ENCODE results near the gene ZBTB9. TPM values are rescaled to one million over a fixed set of nuclear protein-coding genes. Genes with fewer than 3 reads are reported as not detected.

Gene ZBTB9, protein sequence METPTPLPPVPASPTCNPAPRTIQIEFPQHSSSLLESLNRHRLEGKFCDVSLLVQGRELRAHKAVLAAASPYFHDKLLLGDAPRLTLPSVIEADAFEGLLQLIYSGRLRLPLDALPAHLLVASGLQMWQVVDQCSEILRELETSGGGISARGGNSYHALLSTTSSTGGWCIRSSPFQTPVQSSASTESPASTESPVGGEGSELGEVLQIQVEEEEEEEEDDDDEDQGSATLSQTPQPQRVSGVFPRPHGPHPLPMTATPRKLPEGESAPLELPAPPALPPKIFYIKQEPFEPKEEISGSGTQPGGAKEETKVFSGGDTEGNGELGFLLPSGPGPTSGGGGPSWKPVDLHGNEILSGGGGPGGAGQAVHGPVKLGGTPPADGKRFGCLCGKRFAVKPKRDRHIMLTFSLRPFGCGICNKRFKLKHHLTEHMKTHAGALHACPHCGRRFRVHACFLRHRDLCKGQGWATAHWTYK
- total RNA-seq: 3.5 TPM

DNA sequence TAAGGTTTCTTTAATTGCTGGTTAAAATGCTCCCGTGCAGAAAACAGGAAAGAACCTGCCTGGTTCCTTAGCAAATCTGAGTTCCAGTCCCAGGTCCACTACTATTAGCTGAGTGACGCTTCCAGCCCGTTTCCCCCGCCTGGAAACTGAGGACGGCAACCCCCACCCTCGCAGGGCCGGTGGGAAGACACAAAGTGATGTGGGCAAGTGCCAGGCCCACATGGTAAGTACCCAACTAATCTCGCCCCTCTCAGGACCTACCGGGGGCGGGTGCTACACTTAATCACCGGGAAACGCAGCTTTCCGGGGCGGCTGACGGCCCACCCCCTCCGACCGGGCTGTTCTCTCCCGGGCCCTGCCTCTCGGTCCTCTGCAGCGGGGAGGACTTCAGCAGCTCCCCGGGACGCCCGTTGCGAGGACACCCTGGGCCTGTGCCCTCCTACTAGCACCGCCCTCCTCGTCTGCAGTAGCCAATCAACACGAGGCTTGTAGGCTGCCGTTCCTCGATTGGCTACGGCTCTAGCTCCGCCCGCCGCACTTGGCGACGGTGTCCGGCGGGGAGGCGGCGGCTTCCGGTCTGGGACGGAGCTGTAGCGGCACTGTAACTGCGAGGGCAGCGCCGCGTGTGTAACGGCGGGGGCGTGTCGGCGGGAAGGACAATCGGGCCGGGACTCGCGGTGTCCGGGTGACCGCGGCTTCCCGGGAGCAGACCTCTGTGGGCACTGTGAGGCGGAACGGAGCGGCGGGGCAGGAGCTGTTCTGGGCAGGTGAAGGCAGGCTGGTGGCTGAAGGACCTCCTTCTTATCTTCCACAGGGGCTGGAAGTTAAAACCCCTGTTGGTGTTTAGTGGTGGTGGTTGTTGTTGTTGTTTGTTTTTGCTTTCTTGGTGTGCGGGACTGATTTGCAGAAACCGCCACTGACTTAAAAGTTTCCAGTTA, at the start of gene ZBTB9:
Gene ZBTB9 (plus strand): TSS at position 568 of the 938 bp plus-strand sequence. CDS start 525 bp downstream, outside the sequence.
- no peaks in the 10 kb centered on the region for H3K27me3 ChIP-seq (ENCODE audit: insufficient read depth, low read length)
- H3K4me1 ChIP-seq (ENCODE audit: insufficient read depth, low read length): peaks cover 47% of the 10 kb centered on the region
- no peaks in the 10 kb centered on the region for H3K9me3 ChIP-seq (ENCODE audit: low read depth, low read length)
- H3K4me3 ChIP-seq (ENCODE audit: low read length): peak within 1 kb of the TSS; percentile 80

DNA sequence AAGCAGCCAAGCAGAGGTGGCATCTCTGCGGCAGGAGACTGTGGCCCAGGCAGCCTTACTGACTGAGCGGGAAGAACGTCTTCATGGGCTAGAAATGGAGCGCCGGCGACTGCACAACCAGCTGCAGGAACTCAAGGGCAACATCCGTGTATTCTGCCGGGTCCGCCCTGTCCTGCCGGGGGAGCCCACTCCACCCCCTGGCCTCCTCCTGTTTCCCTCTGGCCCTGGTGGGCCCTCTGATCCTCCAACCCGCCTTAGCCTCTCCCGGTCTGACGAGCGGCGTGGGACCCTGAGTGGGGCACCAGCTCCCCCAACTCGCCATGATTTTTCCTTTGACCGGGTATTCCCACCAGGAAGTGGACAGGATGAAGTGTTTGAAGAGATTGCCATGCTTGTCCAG, 49.5 kb upstream of the ZBTB9 start:
- Histone ChIP-seq H3K9me3 (ENCODE audit: low read depth, low read length) (no peaks in the 10 kb centered on the region), H3K27me3 (ENCODE audit: insufficient read depth, low read length) (no peaks in the 10 kb centered on the region), H3K4me1 (ENCODE audit: insufficient read depth, low read length) (peaks cover 7% of the 10 kb centered on the region)

DNA sequence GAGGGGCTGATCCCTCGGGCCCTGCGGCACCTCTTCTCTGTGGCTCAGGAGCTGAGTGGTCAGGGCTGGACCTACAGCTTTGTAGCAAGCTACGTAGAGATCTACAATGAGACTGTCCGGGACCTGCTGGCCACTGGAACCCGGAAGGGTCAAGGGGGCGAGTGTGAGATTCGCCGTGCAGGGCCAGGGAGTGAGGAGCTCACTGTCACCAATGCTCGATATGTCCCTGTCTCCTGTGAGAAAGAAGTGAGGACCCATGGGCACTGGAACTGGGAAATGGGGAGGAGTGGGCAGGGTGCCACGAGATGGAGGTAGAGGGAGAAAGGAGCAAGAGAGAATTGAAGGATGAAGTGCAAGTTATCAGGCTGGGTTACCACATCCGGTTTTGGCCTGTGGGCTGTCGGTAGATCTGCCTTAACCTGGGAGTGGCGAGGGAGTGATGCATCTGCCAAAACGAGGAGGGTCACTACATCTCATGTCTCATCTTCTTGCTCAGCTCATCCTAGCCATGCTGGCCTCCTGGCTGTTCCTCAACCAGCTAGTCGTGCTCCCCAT, 48.9 kb upstream of the ZBTB9 start:
- no peak overlapping the region for H3K4me3 ChIP-seq (ENCODE audit: low read length)
- H3K27me3 ChIP-seq (ENCODE audit: insufficient read depth, low read length): no peaks in the 10 kb centered on the region
- H3K9me3 ChIP-seq (ENCODE audit: low read depth, low read length): no peaks in the 10 kb centered on the region
- H3K4me1 ChIP-seq (ENCODE audit: insufficient read depth, low read length): peaks cover 9% of the 10 kb centered on the region

More for the DNA sequence above, 49.5 kb upstream of the ZBTB9 start:
- H3K4me3 ChIP-seq (ENCODE audit: low read length): no peak overlapping the region

DNA sequence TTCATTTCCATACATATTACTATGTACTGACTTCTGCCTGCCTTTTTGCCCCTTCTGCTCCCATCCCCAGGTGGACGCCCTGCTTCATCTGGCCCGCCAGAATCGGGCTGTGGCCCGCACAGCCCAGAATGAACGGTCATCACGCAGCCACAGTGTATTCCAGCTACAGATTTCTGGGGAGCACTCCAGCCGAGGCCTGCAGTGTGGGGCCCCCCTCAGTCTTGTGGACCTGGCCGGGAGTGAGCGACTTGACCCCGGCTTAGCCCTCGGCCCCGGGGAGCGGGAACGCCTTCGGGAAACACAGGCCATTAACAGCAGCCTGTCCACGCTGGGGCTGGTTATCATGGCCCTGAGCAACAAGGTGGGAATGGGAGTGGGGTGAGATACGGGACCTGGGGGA, 48.2 kb upstream of the ZBTB9 start:
- Histone ChIP-seq H3K9me3 (ENCODE audit: low read depth, low read length) (no peaks in the 10 kb centered on the region), H3K4me3 (ENCODE audit: low read length) (no peak overlapping the region), H3K27me3 (ENCODE audit: insufficient read depth, low read length) (no peaks in the 10 kb centered on the region), H3K4me1 (ENCODE audit: insufficient read depth, low read length) (peaks cover 9% of the 10 kb centered on the region)

DNA sequence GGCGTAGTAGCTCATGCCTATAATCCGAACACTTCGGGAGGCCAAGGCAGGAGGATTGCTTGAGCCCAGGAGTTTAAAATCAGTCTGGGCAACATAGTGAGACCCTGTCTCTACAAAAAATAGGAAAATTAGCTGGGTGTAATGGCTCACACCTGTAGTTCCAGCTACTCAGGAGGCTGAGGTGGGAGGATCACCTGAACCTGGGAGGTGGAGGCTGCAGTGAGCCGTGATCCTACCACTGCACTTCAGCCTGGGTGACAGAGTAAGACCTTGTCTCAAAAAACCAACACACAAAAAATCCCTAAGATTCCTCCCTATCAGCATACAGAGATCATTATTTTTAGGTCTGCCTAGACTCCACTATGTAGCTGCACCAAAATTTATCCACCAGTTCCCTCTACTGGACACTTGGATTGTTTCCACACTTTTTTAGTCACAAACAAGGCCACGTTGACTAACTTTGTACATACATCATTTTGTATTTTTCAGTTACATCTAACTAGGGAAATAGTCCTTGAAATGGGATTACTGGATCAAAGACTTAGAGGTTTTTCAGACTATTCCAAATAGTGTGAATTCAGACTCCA, 47.2 kb upstream of the ZBTB9 start:
- Histone ChIP-seq H3K4me3 (ENCODE audit: low read length) (no peak overlapping the region), H3K27me3 (ENCODE audit: insufficient read depth, low read length) (no peaks in the 10 kb centered on the region), H3K9me3 (ENCODE audit: low read depth, low read length) (no peaks in the 10 kb centered on the region)

DNA sequence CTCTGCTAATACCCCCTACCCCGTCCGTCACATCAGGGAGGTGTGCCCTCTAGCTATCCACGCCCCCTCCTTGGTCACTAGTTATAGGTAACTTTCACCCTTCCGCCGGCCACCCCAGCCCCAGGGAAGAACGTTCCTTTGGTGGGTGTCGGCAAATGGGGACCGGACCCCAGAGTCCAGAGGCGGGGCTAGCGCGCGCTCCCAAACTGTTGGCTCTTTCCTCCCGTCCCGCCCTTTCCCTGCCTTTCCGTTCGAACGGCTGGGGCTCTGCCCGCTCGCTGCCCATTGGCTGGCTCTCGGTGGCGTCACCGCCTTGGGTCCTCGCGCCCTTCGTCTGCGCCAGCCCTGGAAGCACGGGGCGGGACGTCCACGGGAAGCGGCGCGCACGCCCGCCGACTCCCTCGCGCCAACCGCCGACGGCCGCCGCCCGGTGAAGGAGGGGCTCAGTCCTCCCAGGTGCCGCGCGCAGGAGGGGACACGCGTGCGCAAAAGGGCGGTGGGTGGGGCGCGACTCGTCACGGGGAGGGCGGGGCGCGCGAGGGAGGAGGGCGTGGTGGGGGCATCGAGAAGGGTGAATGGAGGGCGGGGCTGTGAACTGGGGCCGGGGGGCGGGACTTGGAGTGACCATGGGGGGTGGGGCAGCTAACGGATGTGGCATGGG, 44.2 kb upstream of the ZBTB9 start:
- Histone ChIP-seq H3K27me3 (ENCODE audit: insufficient read depth, low read length) (no peaks in the 10 kb centered on the region), H3K9me3 (ENCODE audit: low read depth, low read length) (no peaks in the 10 kb centered on the region), H3K4me1 (ENCODE audit: insufficient read depth, low read length) (peaks cover 36% of the 10 kb centered on the region), H3K4me3 (ENCODE audit: low read length) (peak overlapping the region; percentile 64)

More for the DNA sequence above, 47.2 kb upstream of the ZBTB9 start:
- H3K4me1 ChIP-seq (ENCODE audit: insufficient read depth, low read length): peaks cover 19% of the 10 kb centered on the region

DNA sequence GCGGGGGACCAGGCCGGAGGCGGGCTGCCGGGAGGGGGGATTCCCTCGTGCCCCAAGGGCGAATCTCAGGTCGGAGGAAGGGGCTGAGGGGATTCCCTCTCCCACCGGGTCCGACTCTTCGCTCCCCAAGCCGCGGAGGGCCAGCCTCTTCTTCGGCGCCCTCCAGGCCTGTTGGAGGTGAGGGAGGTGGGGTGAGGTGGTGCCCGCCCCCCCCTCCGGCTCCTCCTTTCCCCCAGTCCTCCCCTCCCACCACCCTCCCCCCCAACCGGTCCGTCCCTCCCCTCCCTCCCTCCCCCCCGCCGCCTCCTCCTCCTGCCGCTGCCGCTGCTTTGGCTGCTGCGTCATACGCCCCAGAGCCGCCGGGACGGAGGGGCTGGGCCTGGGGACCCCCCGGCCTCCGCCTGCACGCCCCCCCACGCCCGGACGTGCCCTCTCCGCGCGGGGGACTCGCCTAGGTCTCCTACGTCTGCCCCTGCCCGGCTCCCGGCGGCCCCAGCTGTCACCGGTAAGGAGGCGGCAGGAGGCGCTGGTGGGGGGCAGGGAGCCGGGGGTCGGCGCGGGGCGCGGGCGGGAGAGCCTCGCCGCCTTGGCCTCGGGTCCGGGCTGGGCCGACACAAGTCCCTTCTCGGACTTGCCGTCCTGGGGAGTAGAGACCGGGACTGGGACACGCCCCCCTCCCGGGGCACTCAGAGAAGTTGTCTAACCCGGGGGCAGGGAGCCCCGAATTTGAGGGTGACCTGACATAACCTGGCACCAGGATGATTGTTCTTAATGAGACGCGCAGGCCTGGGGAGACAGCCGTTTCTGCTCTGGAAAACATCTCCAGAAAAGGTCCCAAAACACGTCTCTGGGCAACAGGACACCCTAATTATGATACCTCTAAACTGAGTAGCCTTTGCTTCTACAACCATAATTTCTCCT, 43.4 kb upstream of the ZBTB9 start, which contains the start of gene PHF1:
Gene PHF1 (plus strand): TSS at position 304 of the 921 bp plus-strand sequence. CDS start 1,250 bp downstream, outside the sequence.
- Histone ChIP-seq H3K9me3 (ENCODE audit: low read depth, low read length) (no peaks in the 10 kb centered on the region), H3K4me1 (ENCODE audit: insufficient read depth, low read length) (peaks cover 42% of the 10 kb centered on the region)

DNA sequence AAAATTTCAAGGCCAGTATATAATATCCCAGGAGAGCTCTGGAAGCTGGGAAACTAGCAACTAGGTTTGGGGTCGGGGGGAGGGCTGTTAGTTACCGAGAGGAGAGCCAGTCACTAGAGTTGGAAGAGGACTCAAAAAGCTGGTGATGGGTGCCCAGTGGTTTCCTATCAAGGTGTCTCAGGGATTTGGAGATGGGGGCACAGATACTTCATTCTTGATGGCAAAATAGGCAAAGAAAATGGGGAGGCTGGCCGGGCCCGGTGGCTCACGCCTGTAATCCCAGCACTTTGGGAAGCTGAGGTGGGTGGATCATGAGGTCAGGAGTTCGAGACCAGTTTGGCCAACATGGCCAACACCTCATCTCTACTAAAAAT, 42.8 kb upstream of the ZBTB9 start:
- Histone ChIP-seq H3K9me3 (ENCODE audit: low read depth, low read length) (no peaks in the 10 kb centered on the region), H3K4me1 (ENCODE audit: insufficient read depth, low read length) (peaks cover 49% of the 10 kb centered on the region), H3K4me3 (ENCODE audit: low read length) (peak overlapping the region; percentile 61), H3K27me3 (ENCODE audit: insufficient read depth, low read length) (no peaks in the 10 kb centered on the region)

More for the DNA sequence above, 43.4 kb upstream of the ZBTB9 start, which contains the start of gene PHF1:
- Histone ChIP-seq H3K4me3 (ENCODE audit: low read length) (peak within 1 kb of the TSS; percentile 64), H3K27me3 (ENCODE audit: insufficient read depth, low read length) (no peaks in the 10 kb centered on the region)

DNA sequence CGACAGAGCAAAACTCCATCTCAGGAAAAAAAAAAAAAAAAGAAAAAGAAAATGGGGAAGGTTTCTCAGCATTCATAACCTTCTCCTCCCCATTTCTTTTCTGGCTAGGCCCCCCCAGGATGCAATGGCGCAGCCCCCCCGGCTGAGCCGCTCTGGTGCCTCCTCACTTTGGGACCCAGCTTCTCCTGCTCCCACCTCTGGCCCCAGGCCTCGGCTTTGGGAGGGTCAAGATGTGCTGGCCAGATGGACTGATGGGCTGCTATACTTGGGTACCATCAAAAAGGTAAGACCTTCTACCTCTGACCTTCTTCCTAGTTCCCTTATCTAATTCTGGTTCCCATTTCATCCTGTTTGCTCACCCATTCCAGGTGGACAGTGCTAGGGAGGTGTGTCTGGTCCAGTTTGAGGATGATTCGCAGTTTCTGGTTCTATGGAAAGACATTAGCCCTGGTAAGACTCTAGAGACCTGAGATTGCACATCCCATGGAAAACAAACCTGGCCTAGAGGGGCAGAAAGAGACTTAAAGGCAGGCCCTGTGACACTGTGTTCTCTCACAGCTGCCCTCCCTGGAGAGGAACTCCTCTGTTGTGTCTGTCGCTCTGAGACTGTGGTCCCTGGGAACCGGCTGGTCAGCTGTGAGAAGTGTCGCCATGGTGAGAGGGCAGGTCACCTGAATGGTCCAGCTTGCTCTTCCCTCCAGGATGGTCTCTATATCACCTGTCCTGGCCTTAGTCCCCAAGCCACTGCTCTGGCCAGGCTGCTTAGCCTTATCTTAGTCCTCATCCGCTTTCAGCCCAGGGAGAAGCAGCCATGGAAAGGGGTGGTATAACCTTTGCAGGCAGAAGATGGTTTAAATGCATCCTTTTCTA, 42.0 kb upstream of the ZBTB9 start:
- Histone ChIP-seq H3K9me3 (ENCODE audit: low read depth, low read length) (no peaks in the 10 kb centered on the region), H3K27me3 (ENCODE audit: insufficient read depth, low read length) (no peaks in the 10 kb centered on the region), H3K4me3 (ENCODE audit: low read length) (no peak overlapping the region), H3K4me1 (ENCODE audit: insufficient read depth, low read length) (peaks cover 56% of the 10 kb centered on the region)

DNA sequence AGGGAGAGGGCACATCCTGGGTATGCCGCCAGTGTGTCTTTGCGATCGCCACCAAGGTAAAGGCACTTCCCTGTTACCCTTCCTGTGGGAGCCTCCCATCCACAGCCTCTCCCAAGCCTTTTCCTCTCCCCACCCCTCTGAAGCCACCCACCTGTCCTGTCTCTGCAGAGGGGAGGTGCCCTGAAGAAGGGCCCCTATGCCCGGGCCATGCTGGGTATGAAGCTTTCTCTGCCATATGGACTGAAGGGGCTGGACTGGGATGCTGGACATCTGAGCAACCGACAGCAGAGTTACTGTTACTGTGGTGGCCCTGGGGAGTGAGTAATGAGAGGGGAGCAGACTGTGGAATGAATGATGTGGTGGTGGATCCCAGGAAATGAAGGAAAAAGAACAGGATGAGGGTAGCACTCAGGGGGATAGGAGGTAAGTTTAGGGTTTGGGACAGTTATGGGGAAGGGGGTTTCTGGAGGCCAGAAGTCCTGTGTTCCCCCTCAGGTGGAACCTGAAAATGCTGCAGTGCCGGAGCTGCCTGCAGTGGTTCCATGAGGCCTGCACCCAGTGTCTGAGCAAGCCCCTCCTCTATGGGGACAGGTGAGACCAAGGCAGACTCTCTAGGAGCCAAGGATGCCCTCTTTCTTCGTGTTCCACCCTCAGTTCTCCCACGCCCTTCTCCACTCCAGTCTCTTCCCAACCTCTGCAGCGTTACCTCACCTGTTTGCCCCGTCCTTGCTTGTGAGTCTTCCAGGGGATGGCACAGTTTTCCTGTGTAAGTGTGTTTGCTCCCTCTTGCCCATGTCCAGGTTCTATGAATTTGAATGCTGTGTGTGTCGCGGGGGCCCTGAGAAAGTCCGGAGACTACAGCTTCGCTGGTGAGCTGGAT, 40.9 kb upstream of the ZBTB9 start:
- Histone ChIP-seq H3K27me3 (ENCODE audit: insufficient read depth, low read length) (no peaks in the 10 kb centered on the region), H3K9me3 (ENCODE audit: low read depth, low read length) (no peaks in the 10 kb centered on the region), H3K4me3 (ENCODE audit: low read length) (no peak overlapping the region), H3K4me1 (ENCODE audit: insufficient read depth, low read length) (peaks cover 64% of the 10 kb centered on the region)

DNA sequence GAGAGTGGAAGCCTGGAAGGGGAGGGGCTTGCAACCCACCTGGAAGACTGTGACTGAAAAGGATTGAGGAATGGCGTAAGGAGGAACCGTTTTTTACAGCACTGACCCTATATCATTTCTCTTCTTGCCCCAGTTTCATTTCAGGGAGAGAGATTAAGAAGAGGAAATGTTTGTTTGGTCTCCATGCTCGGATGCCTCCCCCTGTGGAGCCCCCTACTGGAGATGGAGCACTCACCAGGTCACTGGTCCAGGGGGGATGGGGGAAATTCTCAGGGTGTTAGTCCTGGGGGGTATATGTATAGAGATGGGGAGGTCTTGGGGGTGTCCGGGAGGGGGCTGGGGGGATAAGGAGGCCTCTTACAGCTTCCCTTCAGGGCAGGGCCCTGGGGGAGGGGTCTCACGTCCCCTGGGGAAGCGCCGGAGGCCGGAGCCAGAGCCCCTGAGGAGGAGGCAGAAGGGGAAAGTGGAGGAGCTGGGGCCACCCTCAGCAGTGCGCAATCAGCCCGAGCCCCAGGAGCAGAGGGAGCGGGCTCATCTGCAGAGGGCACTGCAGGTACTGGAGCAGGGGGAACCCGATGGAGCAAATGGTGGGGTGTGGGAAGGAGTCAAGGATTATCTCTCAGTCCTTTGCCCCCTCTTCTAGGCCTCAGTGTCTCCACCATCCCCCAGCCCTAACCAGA, 39.6 kb upstream of the ZBTB9 start:
- Histone ChIP-seq H3K9me3 (ENCODE audit: low read depth, low read length) (no peaks in the 10 kb centered on the region), H3K4me1 (ENCODE audit: insufficient read depth, low read length) (peaks cover 71% of the 10 kb centered on the region), H3K27me3 (ENCODE audit: insufficient read depth, low read length) (no peaks in the 10 kb centered on the region)

More for the DNA sequence above, 39.6 kb upstream of the ZBTB9 start:
- H3K4me3 ChIP-seq (ENCODE audit: low read length): no peak overlapping the region
